Measurements from ENCODE around the gene CEACAM21.
A peak's percentile ranks its signal among the peaks of the same experiment; 100 is the strongest.

The CEACAM21 gene

GRCh38 chr19:41587101-41587837 lies 11.3 kb downstream of the CEACAM21 start:
- no peak for DNase-seq (ENCODE audit: low read depth)

GRCh38 chr19:41587838-41588210 lies 11.9 kb downstream of the CEACAM21 start:
- DNase-seq (ENCODE audit: low read depth), result no peak

GRCh38 chr19:41588497-41589209 lies 12.7 kb downstream of the CEACAM21 start:
- peak; percentile 57 for DNase-seq (ENCODE audit: low read depth)

GRCh38 chr19:41589371-41589770 lies 13.4 kb downstream of the CEACAM21 start:
- no peak for DNase-seq (ENCODE audit: low read depth)

GRCh38 chr19:41590936-41591335 lies 15.0 kb downstream of the CEACAM21 start:
- no peak for DNase-seq (ENCODE audit: low read depth)

DNA sequence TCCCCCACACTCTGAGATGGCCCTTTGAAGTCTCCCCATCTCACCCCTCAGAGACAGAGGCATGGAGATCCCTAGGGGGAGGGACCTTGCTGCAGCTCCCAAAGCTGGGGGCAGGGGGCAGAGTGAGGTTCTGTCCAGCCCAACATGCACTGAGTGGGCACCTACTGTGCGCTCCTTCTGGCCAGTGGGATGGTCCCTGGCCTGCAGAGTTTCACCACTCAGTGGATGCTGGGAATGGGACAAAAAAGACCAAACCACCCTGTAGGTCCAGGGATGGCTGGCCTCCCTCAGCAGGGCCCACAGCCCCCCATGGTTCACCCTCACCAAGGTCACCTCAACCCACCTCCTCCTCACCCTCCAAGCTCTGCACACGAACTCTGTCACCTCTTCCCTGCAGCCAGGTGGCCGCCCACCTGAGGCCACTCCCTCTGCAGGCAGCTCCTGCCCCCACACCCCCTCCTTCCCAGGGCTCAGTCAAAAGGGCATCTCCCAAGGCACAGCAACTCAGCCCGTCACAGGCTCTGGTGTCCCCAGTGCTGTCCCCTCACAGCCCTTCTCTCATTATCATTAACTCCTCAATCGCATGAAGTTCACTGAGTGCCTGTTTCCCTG lies 16.1 kb downstream of the CEACAM21 start:
- no peak for DNase-seq (ENCODE audit: low read depth)

GRCh38 chr19:41595258-41595889 lies 19.4 kb downstream of the CEACAM21 start:
- DNase-seq (ENCODE audit: low read depth), result peak; percentile 85

- DNase-seq (ENCODE audit: low read depth), result no peak
Measured at GRCh38 chr19:41595890-41596280, 19.9 kb downstream of the CEACAM21 start.

GRCh38 chr19:41597600-41598041 lies 21.7 kb downstream of the CEACAM21 start:
- peak; percentile 66 for DNase-seq (ENCODE audit: low read depth)

DNA sequence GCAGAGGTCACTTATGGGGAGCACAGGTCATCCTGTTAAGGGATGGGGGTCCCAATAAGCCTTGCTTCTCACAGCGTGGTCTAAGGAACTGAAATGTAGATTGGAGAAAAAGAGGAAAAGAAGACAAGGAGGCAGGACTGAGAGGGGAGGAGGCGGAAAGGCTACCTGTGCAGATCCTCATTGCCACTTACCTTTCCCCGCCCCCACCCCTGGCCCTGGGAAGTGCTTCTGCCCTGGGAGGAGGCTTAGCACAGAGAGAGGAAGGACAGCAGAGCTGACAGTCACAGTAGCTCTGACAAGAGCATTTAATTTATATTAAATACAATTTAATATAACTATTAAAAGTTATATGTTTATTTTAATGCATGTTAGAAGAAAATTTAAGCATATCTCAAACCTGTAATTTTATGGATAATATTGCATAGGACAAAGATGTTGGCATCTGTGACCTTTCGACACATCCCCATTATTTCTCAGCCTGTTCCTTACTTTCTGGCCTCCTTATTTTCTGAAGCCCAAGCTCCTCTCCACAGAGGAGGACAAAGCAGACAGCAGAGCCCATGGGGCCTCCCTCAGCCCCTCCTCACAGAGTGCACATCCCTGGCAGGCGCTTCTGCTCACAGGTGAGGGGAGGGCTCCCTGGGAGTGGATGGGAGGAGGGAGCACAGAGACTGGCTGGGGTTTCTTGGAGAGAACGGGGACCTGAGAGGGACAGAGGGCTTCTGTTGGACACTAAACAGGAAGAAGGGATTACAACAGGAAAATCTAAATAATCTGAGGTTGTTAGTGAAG lies 23.4 kb downstream of the CEACAM21 start:
- no peak for DNase-seq (ENCODE audit: low read depth)

- no peak for DNase-seq (ENCODE audit: low read depth)
Measured at GRCh38 chr19:41601771-41602170, 25.8 kb downstream of the CEACAM21 start.

DNA sequence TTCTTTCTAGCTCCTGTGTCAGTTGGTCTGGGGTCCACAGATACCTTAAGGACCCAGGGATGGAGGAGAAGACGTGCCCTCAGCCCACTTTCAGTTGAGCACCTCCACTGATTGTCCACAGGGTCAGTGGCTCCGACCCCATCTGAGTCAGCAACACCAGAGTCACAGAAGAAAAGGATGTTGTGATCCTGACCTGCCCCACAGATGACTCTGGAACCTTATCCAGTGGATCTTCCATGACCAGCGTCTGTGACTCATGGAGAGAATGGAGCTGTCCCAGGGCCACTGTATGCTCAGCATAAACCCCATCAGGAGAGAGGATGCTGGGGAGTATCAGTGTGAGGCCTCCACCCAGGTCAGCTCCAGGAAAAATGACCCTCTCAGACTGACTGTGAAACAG lies 28.9 kb downstream of the CEACAM21 start:
- DNase-seq (ENCODE audit: low read depth), result no peak

DNA sequence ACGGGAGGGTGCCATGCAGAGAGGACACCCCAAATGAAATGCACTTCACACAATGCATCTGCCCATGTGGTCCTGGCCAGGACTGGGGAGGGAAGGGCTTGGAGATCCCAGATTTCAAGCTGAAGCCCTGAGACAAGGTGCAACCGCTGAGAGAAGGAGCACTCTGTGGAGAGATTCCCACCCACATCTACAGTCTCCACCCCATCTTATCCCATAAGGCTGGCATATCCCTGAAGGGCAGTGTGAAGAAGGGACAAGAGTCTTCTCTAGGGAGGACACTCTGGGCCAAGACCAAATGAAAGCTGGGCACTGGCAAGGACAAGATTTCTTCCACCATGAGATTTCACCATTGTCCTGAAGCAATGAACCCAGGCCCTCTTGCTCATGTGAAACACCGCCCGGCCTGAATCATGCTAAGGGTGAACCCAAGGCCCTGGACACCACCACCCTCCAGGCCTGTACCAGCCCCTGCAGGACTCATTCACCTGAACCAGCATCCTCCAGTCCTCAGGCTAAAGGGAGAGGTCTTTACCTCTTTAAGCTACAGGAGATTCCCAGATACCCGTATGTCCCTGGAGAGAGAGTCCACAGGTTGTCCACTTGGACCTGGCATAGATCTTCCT lies 30.4 kb downstream of the CEACAM21 start:
- DNase-seq (ENCODE audit: low read depth), result no peak

DNA sequence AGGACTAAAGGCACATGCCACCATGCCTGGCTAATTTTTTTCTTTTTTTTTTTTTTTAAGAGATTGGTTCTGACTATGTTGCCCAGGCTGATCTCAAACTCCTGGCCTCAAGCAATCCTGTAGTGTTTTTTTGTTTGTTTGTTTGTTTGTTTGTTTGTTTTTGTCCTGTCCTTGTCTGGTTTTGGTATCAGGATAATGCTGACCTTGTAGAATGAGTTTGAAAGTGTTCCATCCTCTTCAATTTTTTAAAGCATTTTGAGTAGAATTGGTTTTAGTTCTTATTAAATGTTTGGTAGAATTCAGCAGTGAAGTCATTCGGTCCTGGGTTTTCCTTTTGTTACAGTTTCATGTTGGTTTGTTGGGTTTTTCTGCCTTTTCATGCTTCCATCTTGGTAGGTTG lies 31.7 kb downstream of the CEACAM21 start:
- DNase-seq (ENCODE audit: low read depth), result no peak

DNA sequence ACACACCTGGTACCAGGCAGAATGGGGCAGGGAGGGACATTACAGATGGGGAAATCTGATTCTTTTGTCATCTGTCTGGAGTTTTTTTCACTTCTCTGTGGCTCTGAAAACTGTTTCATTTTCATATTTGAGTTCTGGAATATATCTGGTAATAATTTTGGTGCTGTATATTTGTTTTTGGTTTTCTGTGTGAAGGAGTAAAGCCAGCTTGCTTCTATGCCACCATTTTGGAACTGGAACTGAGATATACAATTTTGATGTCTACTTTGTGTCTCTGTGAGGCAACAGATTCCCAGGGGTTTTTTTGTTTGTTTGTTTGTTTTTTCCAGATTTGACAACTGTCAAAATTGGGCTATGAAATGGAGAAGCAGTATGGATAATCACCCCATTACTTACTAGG lies 34.8 kb downstream of the CEACAM21 start:
- no peak for DNase-seq (ENCODE audit: low read depth)

- DNase-seq (ENCODE audit: low read depth), result no peak
Measured at GRCh38 chr19:41612483-41612882, 36.5 kb downstream of the CEACAM21 start.

- no peak for DNase-seq (ENCODE audit: low read depth)
Measured at GRCh38 chr19:41615207-41615606, 39.2 kb downstream of the CEACAM21 start.

GRCh38 chr19:41616792-41617621 lies 41.0 kb downstream of the CEACAM21 start:
- DNase-seq (ENCODE audit: low read depth), result peak; percentile 27

- no peak for DNase-seq (ENCODE audit: low read depth)
Measured at GRCh38 chr19:41617941-41618730, 42.2 kb downstream of the CEACAM21 start.

Data from EH (cell line).